Activated CD4-positive, alpha-beta T cell treated with anti-CD3 and anti-CD28 coated beads for 24 hours (primary cell): ENCODE results near the gene TMCC3.
"Not testable (repeated sequence)": the region's sequence is repeated elsewhere in the genome, so short reads cannot be mapped to it uniquely, and the experiment has no call there.

Source experiments
- DNase-seq, 2 donors: peaks; one replicate each; pipeline ENCODE4 v3.0.0-alpha.2; 2020; ENCODE audit warnings: low read depth in 2 of 2

Gene TMCC3

GRCh38 chr12:94650143-94651056 is at the start of gene TMCC3:
TSS of gene TMCC3 (minus strand) at chr12:94650557. CDS start at chr12:94650430, 127 bp downstream.
- no peak for DNase-seq

GRCh38 chr12:94699801-94700200 is 49.4 kb upstream of the TMCC3 start:
- DNase-seq = no peak

GRCh38 chr12:94698578-94698977 is 48.2 kb upstream of the TMCC3 start:
- DNase-seq = no peak

GRCh38 chr12:94697631-94698030 is 47.3 kb upstream of the TMCC3 start:
- no peak for DNase-seq

- DNase-seq = no peak
Observed at GRCh38 chr12:94694732-94695131, 44.4 kb upstream of the TMCC3 start.

- not testable (repeated sequence) for DNase-seq
Observed at GRCh38 chr12:94692826-94693225, 42.5 kb upstream of the TMCC3 start.

GRCh38 chr12:94690198-94690771 is 39.9 kb upstream of the TMCC3 start:
- DNase-seq = no peak

- DNase-seq = no peak
Observed at GRCh38 chr12:94689646-94690036, 39.3 kb upstream of the TMCC3 start.

- no peak for DNase-seq
Observed at GRCh38 chr12:94689002-94689645, 38.8 kb upstream of the TMCC3 start.

- DNase-seq = no peak
Observed at GRCh38 chr12:94687891-94688290, 37.5 kb upstream of the TMCC3 start.

GRCh38 chr12:94686834-94687628 is 36.7 kb upstream of the TMCC3 start:
- DNase-seq = no peak

- no peak for DNase-seq
Observed at GRCh38 chr12:94684416-94685142, 34.2 kb upstream of the TMCC3 start.

- no peak for DNase-seq
Observed at GRCh38 chr12:94679554-94680195, 29.3 kb upstream of the TMCC3 start.

GRCh38 chr12:94678849-94679248 is 28.5 kb upstream of the TMCC3 start:
- no peak for DNase-seq

- no peak for DNase-seq
Observed at GRCh38 chr12:94678379-94678778, 28.0 kb upstream of the TMCC3 start.

GRCh38 chr12:94677778-94678177 is 27.4 kb upstream of the TMCC3 start:
- DNase-seq = no peak

- no peak for DNase-seq
Observed at GRCh38 chr12:94676922-94677321, 26.6 kb upstream of the TMCC3 start.

- no peak for DNase-seq
Observed at GRCh38 chr12:94676031-94676641, 25.8 kb upstream of the TMCC3 start.

GRCh38 chr12:94674835-94675234 is 24.5 kb upstream of the TMCC3 start:
- no peak for DNase-seq

- no peak for DNase-seq
Observed at GRCh38 chr12:94674051-94674451, 23.7 kb upstream of the TMCC3 start.
